ENCODE measurements around the gene TAOK3.

- TF ChIP-seq, protein P1, sequence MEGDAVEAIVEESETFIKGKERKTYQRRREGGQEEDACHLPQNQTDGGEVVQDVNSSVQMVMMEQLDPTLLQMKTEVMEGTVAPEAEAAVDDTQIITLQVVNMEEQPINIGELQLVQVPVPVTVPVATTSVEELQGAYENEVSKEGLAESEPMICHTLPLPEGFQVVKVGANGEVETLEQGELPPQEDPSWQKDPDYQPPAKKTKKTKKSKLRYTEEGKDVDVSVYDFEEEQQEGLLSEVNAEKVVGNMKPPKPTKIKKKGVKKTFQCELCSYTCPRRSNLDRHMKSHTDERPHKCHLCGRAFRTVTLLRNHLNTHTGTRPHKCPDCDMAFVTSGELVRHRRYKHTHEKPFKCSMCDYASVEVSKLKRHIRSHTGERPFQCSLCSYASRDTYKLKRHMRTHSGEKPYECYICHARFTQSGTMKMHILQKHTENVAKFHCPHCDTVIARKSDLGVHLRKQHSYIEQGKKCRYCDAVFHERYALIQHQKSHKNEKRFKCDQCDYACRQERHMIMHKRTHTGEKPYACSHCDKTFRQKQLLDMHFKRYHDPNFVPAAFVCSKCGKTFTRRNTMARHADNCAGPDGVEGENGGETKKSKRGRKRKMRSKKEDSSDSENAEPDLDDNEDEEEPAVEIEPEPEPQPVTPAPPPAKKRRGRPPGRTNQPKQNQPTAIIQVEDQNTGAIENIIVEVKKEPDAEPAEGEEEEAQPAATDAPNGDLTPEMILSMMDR (conservative IDR thresholded peaks at IDR 0.05; ENCODE audit: low read depth, low read length), result no peak
- TF ChIP-seq POLR2A (IDR thresholded peaks at IDR 0.05; ENCODE audit: low read depth, low read length) (no peak), MXI1 (IDR thresholded peaks at IDR 0.05; ENCODE audit: borderline replicate concordance, low read depth, low read length) (no peak), SMC3 (IDR thresholded peaks at IDR 0.05; ENCODE audit: low read depth, low read length) (no peak), RFX5 (IDR thresholded peaks at IDR 0.05; ENCODE audit: low read depth, low read length) (no peak), BHLHE40 (IDR thresholded peaks at IDR 0.05; ENCODE audit: low read depth, low read length) (no peak), RAD21 (IDR thresholded peaks at IDR 0.05; ENCODE audit: low read length) (no peak), MAFK (IDR thresholded peaks at IDR 0.05; ENCODE audit: low read depth, low read length) (no peak), FOS (IDR thresholded peaks at IDR 0.05; ENCODE audit: low read depth, low read length) (no peak)
These were observed 27.9 kb downstream of the TAOK3 start for GRCh38 chr12:118344829-118345228.
